ENCODE results near the gene UMPS.

Gene UMPS

GRCh38 chr3:124686028-124686670 is 44.1 kb upstream of the UMPS start:
- Histone ChIP-seq H3K4me1 (ENCODE audit: control insufficient read depth, insufficient read depth, low read length) (no peaks in the 10 kb centered on the region), H3K36me3 (ENCODE audit: control insufficient read depth in 2 of 2, insufficient read depth in 1 of 2, low read length in 2 of 2) (no peaks in the 10 kb centered on the region), H3K9me3 (ENCODE audit: control insufficient read depth, insufficient read depth, low read depth, low read length) (no peaks in the 10 kb centered on the region), H3K4me3 (ENCODE audit: low read depth, low read length) (no peak overlapping the region), H3K27ac (ENCODE audit: extremely low read depth, low read depth, low read length) (no peak overlapping the region)
- ChIA-PET POLR2A (no interaction called here), CTCF (interaction anchor here (0.6 to 5.8 kb wide), 4 partner anchors 20 to 124 kb away, joined by 3 to 96 read pairs (median 4); no protein-coding TSS in a partner anchor)
- TF ChIP-seq, protein P1, sequence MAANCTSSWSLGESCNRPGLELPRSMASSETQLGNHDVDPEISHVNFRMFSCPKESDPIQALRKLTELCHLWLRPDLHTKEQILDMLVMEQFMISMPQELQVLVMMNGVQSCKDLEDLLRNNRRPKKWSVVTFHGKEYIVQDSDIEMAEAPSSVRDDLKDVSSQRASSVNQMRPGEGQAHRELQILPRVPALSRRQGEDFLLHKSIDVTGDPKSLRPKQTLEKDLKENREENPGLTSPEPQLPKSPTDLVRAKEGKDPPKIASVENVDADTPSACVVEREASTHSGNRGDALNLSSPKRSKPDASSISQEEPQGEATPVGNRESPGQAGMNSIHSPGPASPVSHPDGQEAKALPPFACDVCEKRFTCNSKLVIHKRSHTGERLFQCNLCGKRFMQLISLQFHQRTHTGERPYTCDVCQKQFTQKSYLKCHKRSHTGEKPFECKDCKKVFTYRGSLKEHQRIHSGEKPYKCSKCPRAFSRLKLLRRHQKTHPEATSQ (tag by site-specific recombination; IDR thresholded peaks at IDR 0.05) = no peak
- TF ChIP-seq, protein P2, sequence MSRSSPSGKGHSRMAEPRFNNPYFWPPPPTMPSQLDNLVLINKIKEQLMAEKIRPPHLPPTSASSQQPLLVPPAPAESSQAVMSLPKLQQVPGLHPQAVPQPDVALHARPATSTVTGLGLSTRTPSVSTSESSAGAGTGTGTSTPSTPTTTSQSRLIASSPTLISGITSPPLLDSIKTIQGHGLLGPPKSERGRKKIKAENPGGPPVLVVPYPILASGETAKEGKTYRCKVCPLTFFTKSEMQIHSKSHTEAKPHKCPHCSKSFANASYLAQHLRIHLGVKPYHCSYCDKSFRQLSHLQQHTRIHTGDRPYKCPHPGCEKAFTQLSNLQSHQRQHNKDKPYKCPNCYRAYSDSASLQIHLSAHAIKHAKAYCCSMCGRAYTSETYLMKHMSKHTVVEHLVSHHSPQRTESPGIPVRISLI (tag by site-specific recombination; IDR thresholded peaks at IDR 0.05) = no peak
- TF ChIP-seq EGR2 (tag by site-specific recombination; IDR thresholded peaks at IDR 0.05; ENCODE audit: low read depth) = peak; percentile 83
- TF ChIP-seq ZNF830 (tag by site-specific recombination; IDR thresholded peaks at IDR 0.05; ENCODE audit: low read depth) = no peak
- peak; percentile 66 for TF ChIP-seq ZFHX2 (tag by site-specific recombination; conservative IDR thresholded peaks at IDR 0.05)
- TF ChIP-seq KLF1 (tag by site-specific recombination; IDR thresholded peaks at IDR 0.05) = no peak
- TF ChIP-seq ZNF701 (tag by site-specific recombination; IDR thresholded peaks at IDR 0.05) = no peak
- TF ChIP-seq ZNF223 (tag by site-specific recombination; IDR thresholded peaks at IDR 0.05) = no peak
- no peak for TF ChIP-seq SETDB1 (IDR thresholded peaks at IDR 0.05; ENCODE audit: insufficient read length, low read length)

- H3K27ac ChIP-seq (ENCODE audit: extremely low read depth, low read depth, low read length) = no peak overlapping the region
- H3K36me3 ChIP-seq (ENCODE audit: control insufficient read depth in 2 of 2, insufficient read depth in 1 of 2, low read length in 2 of 2) = no peaks in the 10 kb centered on the region
- CTCF ChIA-PET = interaction anchor here (0.6 to 5.8 kb wide), 39 partner anchors 9 to 1047 kb away, joined by 3 to 96 read pairs (median 4); no protein-coding TSS in a partner anchor
- H3K9me3 ChIP-seq (ENCODE audit: control insufficient read depth, insufficient read depth, low read depth, low read length) = no peaks in the 10 kb centered on the region
- no peak overlapping the region for H3K4me3 ChIP-seq (ENCODE audit: low read depth, low read length)
- POLR2A ChIA-PET = no interaction called here
- TF ChIP-seq KLF7 (tag by site-specific recombination; IDR thresholded peaks at IDR 0.05; ENCODE audit: borderline replicate concordance) (no peak), ZBTB20 (tag by site-specific recombination; IDR thresholded peaks at IDR 0.05) (no peak), ZNF654 (tag by site-specific recombination; IDR thresholded peaks at IDR 0.05; ENCODE audit: low read depth) (peak; percentile 73), CTCF (tag by site-specific recombination; IDR thresholded peaks at IDR 0.05) (peak; percentile 58), PRDM1 (tag by site-specific recombination; IDR thresholded peaks at IDR 0.05) (0 out of 2 replicates have a peak, but pooled peaks have one; percentile 5), ZNF701 (tag by site-specific recombination; IDR thresholded peaks at IDR 0.05) (no peak), ZNF121 (tag by site-specific recombination; IDR thresholded peaks at IDR 0.05) (peak; percentile 42; the same call in 1 of the 2 replicates), SCRT1 (tag by site-specific recombination; IDR thresholded peaks at IDR 0.05; ENCODE audit: borderline replicate concordance) (peak; percentile 68; the same call in 1 of the 2 replicates), ZNF658 (tag by site-specific recombination; IDR thresholded peaks at IDR 0.05) (no peak), ZBTB17 (tag by site-specific recombination; IDR thresholded peaks at IDR 0.05) (peak; percentile 25; the same call in 1 of the 2 replicates), ZNF24 (tag by site-specific recombination; IDR thresholded peaks at IDR 0.05) (no peak), SCRT2 (tag by site-specific recombination; IDR thresholded peaks at IDR 0.05) (peak; percentile 82)
- no peaks in the 10 kb centered on the region for H3K4me1 ChIP-seq (ENCODE audit: control insufficient read depth, insufficient read depth, low read length)
These were observed 41.4 kb upstream of the UMPS start for GRCh38 chr3:124688581-124689454.

Data from HEK293 (cell line).